ENCODE measurements around the gene PRKCB. TPM values are rescaled to one million over a fixed set of nuclear protein-coding genes. Genes with fewer than 3 reads are reported as not detected.

The PRKCB gene
- total and polyA plus RNA-seq, 4 donors = 1.6 to 9.4 (median 4.0) TPM

- Histone ChIP-seq H3K27ac (ENCODE audit: low read depth in 1 of 2, low read length in 2 of 2) (no peak overlapping the region), H3K4me3 (ENCODE audit: low read depth in 1 of 3, low read length in 3 of 3) (no peak overlapping the region), H3K9me3 (ENCODE audit: control insufficient read depth in 4 of 4, low read length in 3 of 4) (no peaks in the 10 kb centered on the region), H3K4me1 (ENCODE audit: control insufficient read depth in 4 of 4, insufficient read depth in 4 of 4, low read length in 3 of 4) (no peaks in the 10 kb centered on the region), H3K9ac (ENCODE audit: low read depth in 1 of 2, low read length in 2 of 2) (no peak overlapping the region), H3K27me3 (ENCODE audit: control insufficient read depth in 4 of 4, insufficient read depth in 4 of 4, low read length in 3 of 4) (no peaks in the 10 kb centered on the region), H3K36me3 (ENCODE audit: control insufficient read depth in 4 of 4, insufficient read depth in 3 of 4, low read depth in 1 of 4, low read length in 3 of 4) (no peaks in the 10 kb centered on the region)
- DNase-seq (ENCODE audit: low spot score) = no peak
- 43% methylated on average over 12 of the region's 12 CpGs for WGBS
- no peak for TF ChIP-seq HNF4A (conservative IDR thresholded peaks at IDR 0.05)
- TF ChIP-seq NR2F2 (IDR thresholded peaks at IDR 0.05) = no peak
- TF ChIP-seq REST (IDR thresholded peaks at IDR 0.05) = no peak
- TF ChIP-seq RAD21 (IDR thresholded peaks at IDR 0.05) = peak; percentile 26 to 38
- TF ChIP-seq EGR1 (IDR thresholded peaks at IDR 0.05; ENCODE audit: low read depth in 2 of 2) = no peak
- no peak for TF ChIP-seq FOXA1 (IDR thresholded peaks at IDR 0.05)
- no peak for TF ChIP-seq YY1 (IDR thresholded peaks at IDR 0.05)
- TF ChIP-seq GABPA (IDR thresholded peaks at IDR 0.05 in 1 of 2, conservative IDR thresholded peaks at IDR 0.05 in 1 of 2) = no peak
- TF ChIP-seq HNF4G (IDR thresholded peaks at IDR 0.05) = no peak
- TF ChIP-seq CTCF (IDR thresholded peaks at IDR 0.05; ENCODE audit: low read depth, low read length, missing input control) = peak; percentile 7
- TF ChIP-seq JUND (IDR thresholded peaks at IDR 0.05) = no peak
- TF ChIP-seq RXRA (IDR thresholded peaks at IDR 0.05) = no peak
- TF ChIP-seq TAF1 (conservative IDR thresholded peaks at IDR 0.05) = no peak
- no peak for TF ChIP-seq ZBTB33 (IDR thresholded peaks at IDR 0.05)
These were observed 209.9 kb downstream of the PRKCB start for GRCh38 chr16:24045641-24046040.

- no peak for TF ChIP-seq HNF4G (IDR thresholded peaks at IDR 0.05)
- TF ChIP-seq JUND (IDR thresholded peaks at IDR 0.05) = no peak
- no peak for TF ChIP-seq NR2F2 (IDR thresholded peaks at IDR 0.05)
- TF ChIP-seq FOXA1 (IDR thresholded peaks at IDR 0.05) = no peak
- TF ChIP-seq ATF3 (IDR thresholded peaks at IDR 0.05) = no peak
- TF ChIP-seq GABPA (IDR thresholded peaks at IDR 0.05 in 1 of 2, conservative IDR thresholded peaks at IDR 0.05 in 1 of 2) = no peak
- TF ChIP-seq ZBTB33 (IDR thresholded peaks at IDR 0.05) = no peak
- no peak for TF ChIP-seq SP1 (IDR thresholded peaks at IDR 0.05)
- no peak for TF ChIP-seq MAX (IDR thresholded peaks at IDR 0.05)
- TF ChIP-seq TAF1 (conservative IDR thresholded peaks at IDR 0.05) = no peak
- H3K27me3 ChIP-seq (ENCODE audit: control insufficient read depth in 4 of 4, insufficient read depth in 4 of 4, low read length in 3 of 4) = no peaks in the 10 kb centered on the region
- no peaks in the 10 kb centered on the region for H3K36me3 ChIP-seq (ENCODE audit: control insufficient read depth in 4 of 4, insufficient read depth in 3 of 4, low read depth in 1 of 4, low read length in 3 of 4)
- H3K4me1 ChIP-seq (ENCODE audit: control insufficient read depth in 4 of 4, insufficient read depth in 4 of 4, low read length in 3 of 4) = no peaks in the 10 kb centered on the region
- no peak overlapping the region for H3K9ac ChIP-seq (ENCODE audit: low read depth in 1 of 2, low read length in 2 of 2)
- 58% methylated on average over 4 of the region's 4 CpGs for WGBS
- no peak for DNase-seq (ENCODE audit: low spot score)
- no peak overlapping the region for H3K27ac ChIP-seq (ENCODE audit: low read depth in 1 of 2, low read length in 2 of 2)
- no peaks in the 10 kb centered on the region for H3K9me3 ChIP-seq (ENCODE audit: control insufficient read depth in 4 of 4, low read length in 3 of 4)
- no peak overlapping the region for H3K4me3 ChIP-seq (ENCODE audit: low read depth in 1 of 3, low read length in 3 of 3)
These were observed 210.7 kb downstream of the PRKCB start for GRCh38 chr16:24046442-24046841.
